Activated T-cell treated with anti-CD3 and anti-CD28 coated beads, Interleukin-2, amount 50 U/mL, for 1 hour (primary cell): Measurements from ENCODE around the gene PLAAT3.
"Not testable (repeated sequence)": the region's sequence is repeated elsewhere in the genome, so short reads cannot be mapped to it uniquely, and the experiment has no call there.

Experiments
- DNase-seq: peaks from one replicate; pipeline ENCODE4 v3.0.0-alpha.2; 2020

The PLAAT3 gene

GRCh38 chr11:63608353-63609345 is 5.6 kb downstream of the PLAAT3 start:
- no peak for DNase-seq

GRCh38 chr11:63603180-63603518 is 11.1 kb downstream of the PLAAT3 start:
- DNase-seq, result no peak

DNA sequence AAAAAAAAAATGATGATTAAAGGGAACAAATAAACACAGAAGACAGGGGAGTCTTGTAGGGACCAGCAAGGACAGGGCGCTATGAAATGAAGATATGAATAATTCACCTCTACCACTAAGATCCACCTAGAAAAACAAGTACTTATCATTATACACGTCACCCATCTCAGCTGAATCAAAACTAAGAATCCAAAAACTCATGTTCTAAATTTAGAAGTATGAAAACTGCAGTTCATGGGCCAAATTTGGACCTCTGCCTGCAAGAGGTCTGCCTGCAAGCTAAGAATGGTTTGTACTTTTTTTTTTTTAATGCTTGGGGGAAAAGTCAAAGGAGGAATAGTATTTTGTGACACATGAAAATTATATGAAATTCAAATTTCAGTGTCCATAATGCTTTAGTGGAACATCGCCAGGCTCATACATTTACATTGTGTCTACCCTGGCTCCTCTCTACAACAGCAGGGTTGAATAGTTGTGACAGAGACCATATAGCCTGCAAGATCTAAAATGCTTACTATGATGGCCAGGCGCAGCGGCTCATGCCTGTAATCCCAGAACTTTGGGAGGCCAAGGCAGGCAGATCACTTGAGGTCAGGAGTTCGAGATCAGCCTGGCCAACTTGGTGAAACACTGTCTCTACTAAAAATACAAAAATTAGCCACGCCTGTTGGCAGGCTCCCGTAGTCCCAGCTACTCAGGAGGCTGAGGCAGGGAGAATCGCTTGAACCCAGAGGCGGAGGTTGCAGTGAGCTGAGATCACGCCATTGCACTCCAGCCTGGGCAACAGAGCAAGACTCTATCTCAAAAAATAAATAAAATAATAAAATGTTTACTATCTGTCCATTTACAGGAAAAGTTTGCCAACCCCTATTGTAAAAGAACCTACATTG is 11.7 kb downstream of the PLAAT3 start:
- not testable (repeated sequence) for DNase-seq

GRCh38 chr11:63599211-63600122 is 14.8 kb downstream of the PLAAT3 start:
- no peak for DNase-seq

- DNase-seq, result no peak
Measured at GRCh38 chr11:63598556-63598955, 15.7 kb downstream of the PLAAT3 start.

DNA sequence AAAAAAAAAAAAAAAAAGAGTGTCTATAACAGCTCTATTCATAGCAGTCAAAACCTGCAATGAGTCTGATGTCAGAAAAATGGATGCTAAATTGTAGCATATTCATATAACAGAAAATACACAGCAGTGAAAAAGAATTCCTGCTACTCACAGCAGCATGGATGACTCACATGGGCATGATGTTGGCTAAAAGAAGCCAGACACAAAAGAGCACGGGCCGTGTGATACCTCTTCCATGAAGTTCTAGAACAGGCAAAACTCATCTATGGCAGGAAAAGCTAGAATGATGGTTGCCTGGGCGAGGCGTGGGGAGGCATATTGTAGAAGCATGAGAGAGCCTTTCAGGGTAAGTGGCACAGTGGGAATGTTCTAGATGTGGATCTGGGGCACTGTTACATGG is 18.9 kb downstream of the PLAAT3 start:
- no peak for DNase-seq

GRCh38 chr11:63592975-63593395 is 21.2 kb downstream of the PLAAT3 start:
- no peak for DNase-seq

DNA sequence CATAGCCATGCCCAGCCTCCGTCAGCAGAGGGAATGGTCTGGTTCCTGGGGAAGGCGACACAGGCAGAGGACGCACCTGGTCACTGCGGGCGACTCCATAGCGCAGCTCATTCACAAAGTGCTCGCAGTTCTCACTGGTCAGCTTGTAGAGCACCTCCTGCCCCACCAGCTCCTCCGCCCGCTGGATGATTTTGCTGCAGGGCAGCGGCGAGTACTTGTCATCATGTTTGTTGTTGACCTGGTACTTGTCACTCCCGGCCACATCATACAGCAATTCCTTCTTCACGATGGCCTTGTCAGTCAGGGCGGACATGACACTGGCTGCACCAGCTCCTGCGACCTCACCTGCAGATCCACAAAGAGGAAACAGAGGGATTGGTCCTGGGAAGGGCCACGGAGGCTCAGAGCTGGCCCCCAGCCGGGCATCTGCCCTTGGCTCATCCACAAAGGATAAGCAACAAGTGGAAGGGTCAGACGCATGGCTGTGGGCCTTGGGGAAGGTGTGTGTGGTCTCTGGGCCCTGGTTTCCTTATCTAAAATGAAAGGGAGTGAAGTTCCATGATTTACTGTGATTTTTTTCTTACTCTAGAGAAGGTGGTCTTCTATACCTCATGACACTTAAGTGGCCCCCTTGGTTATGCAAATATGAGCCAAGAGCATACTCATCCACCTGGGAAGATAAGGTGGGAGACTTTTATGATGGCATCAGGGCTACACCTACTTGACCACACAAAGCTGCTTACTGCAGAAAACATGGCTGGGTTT is 24.0 kb downstream of the PLAAT3 start:
- DNase-seq, result no peak

DNA sequence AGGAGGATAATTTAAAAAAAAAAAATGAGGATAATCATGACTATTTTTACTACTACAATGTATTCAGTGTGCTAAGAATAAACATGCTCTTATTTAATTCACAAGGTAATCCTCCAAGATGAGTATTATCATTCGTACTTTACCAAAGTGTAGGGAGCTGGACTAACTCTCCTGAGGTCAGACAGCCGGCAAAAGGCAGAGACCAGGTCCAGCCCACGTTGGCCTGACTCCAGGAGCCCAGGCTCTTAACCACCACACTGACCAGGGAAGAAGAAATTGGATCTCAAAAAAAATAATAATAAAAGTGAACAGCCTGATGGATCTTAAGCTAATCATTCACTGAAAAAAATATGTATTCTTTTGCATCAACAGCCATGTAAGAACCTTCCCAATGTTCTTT is 25.2 kb downstream of the PLAAT3 start:
- DNase-seq, result no peak

DNA sequence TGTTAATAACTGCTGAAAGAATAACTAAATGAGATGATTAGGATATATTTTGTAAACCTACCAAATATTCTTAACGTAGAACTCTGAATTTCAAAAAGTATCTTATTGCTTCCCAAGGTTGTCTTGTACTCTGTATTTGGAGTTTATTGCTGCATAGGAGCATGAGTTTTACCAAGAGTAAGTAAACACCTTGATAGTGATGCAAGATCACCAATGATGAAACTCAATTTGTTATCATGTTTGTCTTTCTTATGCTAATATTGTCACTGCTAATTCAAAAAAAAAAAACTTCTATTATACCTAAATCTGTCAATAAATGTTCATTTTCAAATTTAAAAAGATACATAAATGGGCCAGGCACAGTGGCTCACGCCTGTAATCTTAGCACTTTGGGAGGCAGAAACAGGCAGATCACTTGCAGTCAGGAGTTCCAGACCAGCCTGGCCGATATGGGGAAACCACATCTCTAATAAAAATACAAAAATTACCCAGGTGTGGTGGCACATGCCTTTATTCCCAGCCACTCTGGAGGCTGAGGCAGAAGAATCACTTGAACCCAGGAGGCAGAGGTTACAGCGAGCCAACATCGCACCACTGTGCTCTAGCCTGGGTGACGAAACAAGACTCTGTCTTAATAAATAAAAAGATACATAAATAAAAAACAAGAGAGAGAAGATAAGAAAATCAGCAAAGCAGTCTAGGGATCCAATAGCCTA is 27.6 kb downstream of the PLAAT3 start:
- DNase-seq, result no peak

GRCh38 chr11:63583357-63583677 is 30.9 kb downstream of the PLAAT3 start:
- no peak for DNase-seq

DNA sequence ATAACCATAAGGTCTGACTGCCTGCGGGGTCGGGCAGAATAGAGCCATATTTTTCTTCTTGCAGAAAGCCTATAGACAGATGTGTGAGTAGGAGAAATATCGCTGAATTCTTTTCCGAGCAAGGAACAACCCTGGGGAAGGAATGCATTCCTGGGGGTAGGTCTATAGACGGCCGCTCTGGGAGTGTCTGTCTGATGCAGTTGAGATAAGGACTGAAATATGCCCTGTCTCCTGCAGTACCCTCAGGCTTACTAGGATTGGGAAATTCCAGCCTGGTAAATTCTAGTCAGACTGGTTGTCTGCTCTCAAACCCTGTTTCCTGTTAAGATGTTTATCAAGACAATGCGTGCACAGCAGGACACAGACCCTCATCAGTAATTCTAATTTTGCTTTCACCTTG is 33.0 kb downstream of the PLAAT3 start:
- not testable (repeated sequence) for DNase-seq

GRCh38 chr11:63578882-63579281 is 35.4 kb downstream of the PLAAT3 start:
- DNase-seq, result not testable (repeated sequence)

DNA sequence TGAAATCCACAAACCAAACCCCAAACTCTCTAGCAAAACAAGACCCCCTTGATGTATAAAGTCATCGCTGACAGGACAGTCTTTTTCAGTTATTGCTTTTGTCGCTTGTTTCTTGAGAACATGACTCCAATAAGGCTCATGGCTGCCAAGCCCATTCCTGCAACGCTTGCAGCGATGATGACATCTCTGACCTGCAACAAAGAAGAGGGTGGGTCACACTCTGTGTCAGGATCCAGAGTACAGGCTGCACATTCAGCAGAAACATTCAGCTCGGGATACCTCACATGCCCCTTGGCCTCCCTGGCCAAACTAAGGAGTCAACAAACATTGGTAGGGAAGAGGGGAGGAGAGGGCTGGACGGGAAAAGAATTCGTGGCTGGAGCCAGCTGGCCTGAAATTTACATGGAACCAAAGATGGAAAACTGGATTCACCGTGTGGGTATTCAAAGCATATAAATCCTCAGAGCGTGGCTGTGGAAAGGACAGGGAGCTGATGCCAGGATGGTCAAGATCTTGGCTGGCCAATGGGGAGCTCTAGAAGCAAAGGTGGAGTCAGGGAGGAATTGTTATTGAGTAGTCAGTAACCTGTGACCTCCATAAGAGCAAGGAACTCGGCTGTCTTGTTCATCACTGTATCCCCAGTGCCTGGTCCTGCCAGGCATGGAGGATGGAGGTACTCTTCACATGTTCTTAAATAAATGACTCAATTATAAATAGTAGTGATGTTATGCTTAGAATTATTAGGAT is 39.2 kb downstream of the PLAAT3 start:
- no peak for DNase-seq

- DNase-seq, result no peak
Measured at GRCh38 chr11:63573881-63574855, 40.1 kb downstream of the PLAAT3 start.

- DNase-seq, result no peak
Measured at GRCh38 chr11:63572026-63572688, 42.1 kb downstream of the PLAAT3 start.

GRCh38 chr11:63569570-63569969 is 44.7 kb downstream of the PLAAT3 start:
- no peak for DNase-seq

GRCh38 chr11:63567044-63567840 is 47.0 kb downstream of the PLAAT3 start:
- DNase-seq, result peak; percentile 47
